Measurements from ENCODE around the gene MCC.

DNA sequence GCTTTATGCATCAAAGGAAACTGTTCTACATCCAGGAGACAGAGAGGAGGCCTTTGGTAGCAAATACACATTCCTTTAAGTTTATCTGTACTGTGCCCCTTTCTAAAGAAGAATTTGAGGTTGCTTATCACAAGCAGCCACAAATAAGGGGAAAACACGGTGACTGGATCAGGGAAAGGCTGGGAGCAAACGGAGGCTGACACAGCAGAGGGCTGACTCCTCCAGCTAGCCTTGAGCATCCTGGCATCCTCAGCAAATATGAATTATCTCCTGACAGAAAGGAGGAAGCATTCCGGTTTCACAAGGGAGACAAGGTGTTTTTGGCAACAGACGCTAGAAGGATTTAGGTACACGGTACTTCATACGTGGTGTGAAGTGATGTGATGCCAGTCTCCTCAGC lies 378.1 kb downstream of the MCC start:
- TF ChIP-seq, protein P1, sequence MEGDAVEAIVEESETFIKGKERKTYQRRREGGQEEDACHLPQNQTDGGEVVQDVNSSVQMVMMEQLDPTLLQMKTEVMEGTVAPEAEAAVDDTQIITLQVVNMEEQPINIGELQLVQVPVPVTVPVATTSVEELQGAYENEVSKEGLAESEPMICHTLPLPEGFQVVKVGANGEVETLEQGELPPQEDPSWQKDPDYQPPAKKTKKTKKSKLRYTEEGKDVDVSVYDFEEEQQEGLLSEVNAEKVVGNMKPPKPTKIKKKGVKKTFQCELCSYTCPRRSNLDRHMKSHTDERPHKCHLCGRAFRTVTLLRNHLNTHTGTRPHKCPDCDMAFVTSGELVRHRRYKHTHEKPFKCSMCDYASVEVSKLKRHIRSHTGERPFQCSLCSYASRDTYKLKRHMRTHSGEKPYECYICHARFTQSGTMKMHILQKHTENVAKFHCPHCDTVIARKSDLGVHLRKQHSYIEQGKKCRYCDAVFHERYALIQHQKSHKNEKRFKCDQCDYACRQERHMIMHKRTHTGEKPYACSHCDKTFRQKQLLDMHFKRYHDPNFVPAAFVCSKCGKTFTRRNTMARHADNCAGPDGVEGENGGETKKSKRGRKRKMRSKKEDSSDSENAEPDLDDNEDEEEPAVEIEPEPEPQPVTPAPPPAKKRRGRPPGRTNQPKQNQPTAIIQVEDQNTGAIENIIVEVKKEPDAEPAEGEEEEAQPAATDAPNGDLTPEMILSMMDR (optimal IDR thresholded peaks at IDR 0.05 in 1 of 3, IDR thresholded peaks at IDR 0.05 in 1 of 3, conservative IDR thresholded peaks at IDR 0.05 in 1 of 3; ENCODE audit: extremely low read depth in 1 of 3, insufficient read depth in 2 of 3, low read length in 3 of 3): no peak
- TF ChIP-seq EZH2 (IDR thresholded peaks at IDR 0.05; ENCODE audit: low read length): no peak
